NCI-H524 treated with DMSO at 0.1 percent for 48 hours (cell line): Measurements from ENCODE around the gene TRIM40.

Experiments used
- DNase-seq: peaks from one replicate; lab custom pipeline; 2025; lab: John Stamatoyannopoulos, UW

The TRIM40 gene

GRCh38 chr6:30149858-30150550 lies 14.1 kb downstream of the TRIM40 start:
- no peak for DNase-seq

- no peak for DNase-seq
Measured at GRCh38 chr6:30150671-30151395, 14.9 kb downstream of the TRIM40 start.

GRCh38 chr6:30151580-30151979 lies 15.6 kb downstream of the TRIM40 start:
- DNase-seq, result no peak

GRCh38 chr6:30152016-30152673 lies 16.2 kb downstream of the TRIM40 start:
- DNase-seq, result no peak

GRCh38 chr6:30152910-30153610 lies 17.1 kb downstream of the TRIM40 start:
- no peak for DNase-seq

GRCh38 chr6:30154061-30154460 lies 18.1 kb downstream of the TRIM40 start:
- no peak for DNase-seq

GRCh38 chr6:30154709-30155519 lies 19.0 kb downstream of the TRIM40 start:
- no peak for DNase-seq

- DNase-seq, result no peak
Measured at GRCh38 chr6:30155520-30156261, 19.8 kb downstream of the TRIM40 start.

GRCh38 chr6:30156262-30156599 lies 20.3 kb downstream of the TRIM40 start:
- no peak for DNase-seq

GRCh38 chr6:30156774-30157173 lies 20.8 kb downstream of the TRIM40 start:
- no peak for DNase-seq

GRCh38 chr6:30157581-30157980 lies 21.6 kb downstream of the TRIM40 start:
- no peak for DNase-seq

GRCh38 chr6:30157999-30158398 lies 22.1 kb downstream of the TRIM40 start:
- no peak for DNase-seq

GRCh38 chr6:30158475-30159040 lies 22.6 kb downstream of the TRIM40 start:
- no peak for DNase-seq

- DNase-seq, result no peak
Measured at GRCh38 chr6:30160008-30160784, 24.3 kb downstream of the TRIM40 start.

GRCh38 chr6:30160785-30161531 lies 25.0 kb downstream of the TRIM40 start, which contains the start of gene TRIM10:
Gene TRIM10 (minus strand): TSS chr6:30161211. CDS start chr6:30160858, 353 bp downstream.
- DNase-seq, result no peak

- no peak for DNase-seq
Measured at GRCh38 chr6:30162265-30163089, 26.5 kb downstream of the TRIM40 start.

GRCh38 chr6:30163090-30163917 lies 27.4 kb downstream of the TRIM40 start, which contains the start of gene TRIM15:
Gene TRIM15 (plus strand): TSS chr6:30163546. CDS start chr6:30163685, 139 bp downstream.
- no peak for DNase-seq
